Transverse colon (tissue), 4 donors: ENCODE results near the gene SCT.

ENCODE experiments used
- CTCF ChIP-seq, 5 experiments: fragments of 200-600 bp in 3 of 5; fragments of 450-650 bp in 2 of 5; sonication (generic) in 3 of 5; IDR thresholded peaks; 1 replicate in 2 of 5; 2 replicates in 3 of 5; pipeline ENCODE4 v1.5.1; 2016 to 2017; ENCODE audit warnings: antibody characterized with exemption in 5 of 5, inconsistent platforms in 3 of 5, mild to moderate bottlenecking in 2 of 5, moderate library complexity in 1 of 5
- EP300 ChIP-seq: sonication (generic); formaldehyde crosslinking; IDR thresholded peaks from one replicate; pipeline ENCODE4 v1.6.1; 2017; ENCODE audit warnings: antibody characterized with exemption, low read depth
- POLR2AphosphoS5 ChIP-seq, 3 donors: sonication (generic); formaldehyde crosslinking; IDR thresholded peaks; one replicate each; pipeline ENCODE4 v1.6.1; 2016; ENCODE audit warnings: antibody characterized with exemption in 3 of 3

GRCh38 chr11:645536-645935, 18.6 kb upstream of the SCT start:
- no peak for TF ChIP-seq CTCF (IDR thresholded peaks at IDR 0.05)
- no peak for TF ChIP-seq EP300
- TF ChIP-seq POLR2AphosphoS5 (IDR thresholded peaks at IDR 0.05): no peak
